GM12874 (cell line): ENCODE data around the gene COL18A1.

Source experiments
- CTCF ChIP-seq: IDR thresholded peaks from 2 replicates; pipeline ENCODE4 v1.5.1; 2011; ENCODE audit warnings: low read depth, mild to moderate bottlenecking, control low read depth, low read length, moderate library complexity; ENCODE audit not compliant: insufficient read depth

Gene COL18A1

GRCh38 chr21:45404730-45405270 lies at the start of gene COL18A1:
TSS of gene COL18A1 (plus strand) at chr21:45405165. CDS start at chr21:45405231, 66 bp downstream.
- TF ChIP-seq CTCF = no peak

DNA sequence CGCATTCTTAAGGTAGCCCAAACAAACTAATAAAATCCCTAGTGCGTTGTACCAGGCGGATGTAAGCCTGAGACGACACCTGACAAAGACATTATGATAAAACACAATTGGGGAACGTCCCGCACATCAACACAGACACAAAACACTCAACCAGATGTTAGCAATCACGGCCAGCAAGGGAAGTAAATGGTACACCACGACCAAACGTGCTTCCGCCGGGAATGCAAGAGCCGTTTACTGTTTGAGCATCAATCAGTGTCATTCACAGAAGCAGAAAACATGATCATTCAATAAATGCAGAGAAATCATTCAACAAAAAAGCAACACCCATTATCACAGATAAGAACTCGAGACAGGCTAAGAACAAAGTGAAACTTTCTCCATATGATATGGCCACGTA lies 49.4 kb upstream of the COL18A1 start:
- TF ChIP-seq CTCF = no peak

DNA sequence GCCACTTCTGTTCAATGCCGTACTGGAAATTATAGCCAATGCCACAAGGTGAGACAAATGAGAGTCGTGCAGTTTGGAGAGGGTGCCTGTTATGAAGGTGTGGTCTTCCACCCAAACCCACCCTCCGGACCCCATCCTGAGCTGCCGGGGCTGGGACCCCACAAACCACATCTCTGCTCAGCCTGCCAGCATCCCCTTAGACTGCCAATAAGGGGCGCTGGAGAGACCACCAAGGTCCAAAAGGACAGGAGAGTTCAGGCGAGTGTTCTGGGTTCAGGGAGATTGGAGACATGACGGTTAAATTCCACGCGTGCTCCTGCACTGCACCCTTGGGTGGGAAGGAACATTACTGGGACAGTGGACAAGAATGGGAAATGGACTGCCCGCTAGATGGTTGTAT lies 48.7 kb upstream of the COL18A1 start:
- TF ChIP-seq CTCF = 0 out of 2 replicates have a peak, but pooled peaks have one; percentile 10

- 0 out of 2 replicates have a peak, but pooled peaks have one; percentile 0 for TF ChIP-seq CTCF
Measured at GRCh38 chr21:45356653-45357435, 48.1 kb upstream of the COL18A1 start.

GRCh38 chr21:45357436-45358260 lies 47.3 kb upstream of the COL18A1 start:
- TF ChIP-seq CTCF = no peak

DNA sequence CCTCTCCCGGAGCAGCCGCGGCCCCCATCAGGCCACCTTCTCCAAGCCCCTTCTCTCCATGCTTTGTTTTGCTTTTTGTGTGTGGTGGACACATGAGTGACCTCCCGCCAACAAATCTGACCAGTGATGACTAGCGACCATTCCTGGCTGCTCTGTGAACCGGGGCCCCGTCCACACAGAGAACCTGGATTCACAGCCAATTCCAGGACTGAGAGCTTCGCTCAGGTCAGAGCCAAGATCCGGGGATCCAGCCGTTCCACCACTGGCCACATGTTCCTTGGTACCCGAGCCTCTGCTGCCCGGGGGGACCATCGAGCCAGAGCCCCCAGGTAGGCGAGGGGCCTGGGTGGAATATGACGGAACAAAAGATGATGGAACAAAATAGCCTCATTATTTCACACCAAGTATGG lies 46.7 kb upstream of the COL18A1 start:
- TF ChIP-seq CTCF = no peak

GRCh38 chr21:45358711-45359310 lies 46.2 kb upstream of the COL18A1 start:
- TF ChIP-seq CTCF = no peak
